OCI-LY1 (cell line): ENCODE results near the gene GNA12.

Source experiments
- CTCF ChIP-seq: fragments of 200-600 bp; sonication (generic), shearing (Covaris generic); IDR thresholded peaks from 2 replicates; pipeline ENCODE4 v1.5.1; 2017; ENCODE audit warnings: mild to moderate bottlenecking, antibody characterized with exemption, low read length, moderate library complexity, mixed read lengths
- EZH2 ChIP-seq: fragments of 200-600 bp; sonication (generic), shearing (Covaris generic); IDR thresholded peaks from 2 replicates; pipeline ENCODE4 v1.8.0; 2017; ENCODE audit warnings: borderline replicate concordance, mixed run types, mild to moderate bottlenecking, antibody characterized with exemption, low read length, moderate library complexity, mixed read lengths

DNA sequence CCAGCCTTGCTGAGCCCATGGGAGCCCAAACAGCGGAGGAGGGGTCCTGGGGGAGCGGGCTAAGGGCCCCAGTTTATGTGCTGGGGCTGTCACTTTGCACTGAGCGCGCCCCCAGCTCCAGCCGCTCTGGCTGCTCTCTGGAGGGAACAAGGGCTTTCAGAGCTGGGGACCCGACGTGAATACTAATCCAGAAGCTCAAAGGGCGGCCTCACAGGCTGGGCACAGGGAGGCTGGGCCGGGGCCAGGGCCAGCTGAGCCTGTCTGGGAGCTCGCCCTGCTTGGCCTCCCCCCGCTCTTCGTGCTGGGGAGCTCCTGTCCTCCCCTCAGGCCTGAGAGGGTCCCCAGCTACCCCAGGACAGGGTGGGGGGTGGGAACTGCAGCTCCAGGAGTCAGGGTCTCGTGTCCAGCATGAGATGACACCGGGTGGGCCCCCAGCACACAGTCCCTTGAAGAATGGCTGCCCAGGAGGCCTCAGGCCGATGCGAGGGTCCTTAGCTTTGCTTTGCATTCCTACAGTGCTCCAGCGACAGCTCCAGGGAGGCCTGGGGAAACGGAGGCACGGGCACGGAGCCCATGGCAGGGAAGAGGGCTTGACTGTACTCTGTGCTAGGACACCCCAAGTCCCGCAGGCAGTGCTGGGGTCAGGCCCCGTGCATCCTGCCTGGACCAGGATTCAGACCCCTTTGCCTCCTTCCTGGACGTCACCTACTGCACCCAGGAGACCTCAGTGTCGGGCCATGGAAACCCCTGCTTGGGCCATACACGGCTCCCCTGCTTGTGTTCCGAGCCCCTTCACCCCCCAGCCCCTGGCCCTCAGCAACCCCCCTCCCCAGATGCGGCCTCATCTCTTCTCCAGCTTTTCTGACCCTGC lies 161.9 kb downstream of the GNA12 start:
- TF ChIP-seq CTCF, result no peak
- TF ChIP-seq EZH2, result no peak
